HEK293 (cell line): Measurements from ENCODE around the gene UBE2C.

Experiments used
- MZF1 ChIP-seq: fragments of 450-650 bp; formaldehyde crosslinking; IDR thresholded peaks from 2 replicates; pipeline ENCODE4 v1.5.1; 2017; ENCODE audit warnings: missing biosample characterization, missing genetic modification characterization, borderline replicate concordance
- SCRT1 ChIP-seq: fragments of 450-650 bp; formaldehyde crosslinking; IDR thresholded peaks from 2 replicates; pipeline ENCODE4 v1.5.1; 2016; ENCODE audit warnings: missing biosample characterization, missing genetic modification characterization, borderline replicate concordance
- TCF7L2 ChIP-seq: IDR thresholded peaks from 2 replicates; pipeline ENCODE4 v1.6.1; 2011; ENCODE audit warnings: low read depth, mild to moderate bottlenecking, inconsistent platforms, low read length, moderate library complexity, borderline replicate concordance
- TSHZ1 ChIP-seq: fragments of 450-650 bp; formaldehyde crosslinking; IDR thresholded peaks from 2 replicates; pipeline ENCODE4 v1.5.1; 2016; ENCODE audit warnings: missing biosample characterization, missing genetic modification characterization, borderline replicate concordance
- ZNF362 ChIP-seq: fragments of 450-650 bp; formaldehyde crosslinking; IDR thresholded peaks from 2 replicates; pipeline ENCODE4 v1.5.1; 2016; ENCODE audit warnings: missing biosample characterization, missing genetic modification characterization
- ZNF792 ChIP-seq: fragments of 450-650 bp; formaldehyde crosslinking; IDR thresholded peaks from 2 replicates; pipeline ENCODE4 v1.5.1; 2016; ENCODE audit warnings: missing biosample characterization, missing genetic modification characterization
- TF ChIP-seq, protein P1 (sequence below): fragments of 450-650 bp; formaldehyde crosslinking; IDR thresholded peaks from 2 replicates; pipeline ENCODE4 v1.5.1; 2016; ENCODE audit warnings: missing biosample characterization, missing genetic modification characterization
- TF ChIP-seq, protein P2 (sequence below): fragments of 450-650 bp; formaldehyde crosslinking; IDR thresholded peaks from 2 replicates; pipeline ENCODE4 v1.5.0; 2017; ENCODE audit warnings: missing biosample characterization, missing genetic modification characterization, borderline replicate concordance

GRCh38 chr20:45780159-45780558 lies 32.3 kb upstream of the UBE2C start:
- TF ChIP-seq, protein P1, sequence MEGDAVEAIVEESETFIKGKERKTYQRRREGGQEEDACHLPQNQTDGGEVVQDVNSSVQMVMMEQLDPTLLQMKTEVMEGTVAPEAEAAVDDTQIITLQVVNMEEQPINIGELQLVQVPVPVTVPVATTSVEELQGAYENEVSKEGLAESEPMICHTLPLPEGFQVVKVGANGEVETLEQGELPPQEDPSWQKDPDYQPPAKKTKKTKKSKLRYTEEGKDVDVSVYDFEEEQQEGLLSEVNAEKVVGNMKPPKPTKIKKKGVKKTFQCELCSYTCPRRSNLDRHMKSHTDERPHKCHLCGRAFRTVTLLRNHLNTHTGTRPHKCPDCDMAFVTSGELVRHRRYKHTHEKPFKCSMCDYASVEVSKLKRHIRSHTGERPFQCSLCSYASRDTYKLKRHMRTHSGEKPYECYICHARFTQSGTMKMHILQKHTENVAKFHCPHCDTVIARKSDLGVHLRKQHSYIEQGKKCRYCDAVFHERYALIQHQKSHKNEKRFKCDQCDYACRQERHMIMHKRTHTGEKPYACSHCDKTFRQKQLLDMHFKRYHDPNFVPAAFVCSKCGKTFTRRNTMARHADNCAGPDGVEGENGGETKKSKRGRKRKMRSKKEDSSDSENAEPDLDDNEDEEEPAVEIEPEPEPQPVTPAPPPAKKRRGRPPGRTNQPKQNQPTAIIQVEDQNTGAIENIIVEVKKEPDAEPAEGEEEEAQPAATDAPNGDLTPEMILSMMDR (tag by site-specific recombination) = no peak
- TF ChIP-seq TSHZ1 (tag by site-specific recombination) (no peak), MZF1 (no peak), TCF7L2 (no peak), SCRT1 (no peak), ZNF362 (no peak), ZNF792 (tag by site-specific recombination) (no peak)
- TF ChIP-seq, protein P2, sequence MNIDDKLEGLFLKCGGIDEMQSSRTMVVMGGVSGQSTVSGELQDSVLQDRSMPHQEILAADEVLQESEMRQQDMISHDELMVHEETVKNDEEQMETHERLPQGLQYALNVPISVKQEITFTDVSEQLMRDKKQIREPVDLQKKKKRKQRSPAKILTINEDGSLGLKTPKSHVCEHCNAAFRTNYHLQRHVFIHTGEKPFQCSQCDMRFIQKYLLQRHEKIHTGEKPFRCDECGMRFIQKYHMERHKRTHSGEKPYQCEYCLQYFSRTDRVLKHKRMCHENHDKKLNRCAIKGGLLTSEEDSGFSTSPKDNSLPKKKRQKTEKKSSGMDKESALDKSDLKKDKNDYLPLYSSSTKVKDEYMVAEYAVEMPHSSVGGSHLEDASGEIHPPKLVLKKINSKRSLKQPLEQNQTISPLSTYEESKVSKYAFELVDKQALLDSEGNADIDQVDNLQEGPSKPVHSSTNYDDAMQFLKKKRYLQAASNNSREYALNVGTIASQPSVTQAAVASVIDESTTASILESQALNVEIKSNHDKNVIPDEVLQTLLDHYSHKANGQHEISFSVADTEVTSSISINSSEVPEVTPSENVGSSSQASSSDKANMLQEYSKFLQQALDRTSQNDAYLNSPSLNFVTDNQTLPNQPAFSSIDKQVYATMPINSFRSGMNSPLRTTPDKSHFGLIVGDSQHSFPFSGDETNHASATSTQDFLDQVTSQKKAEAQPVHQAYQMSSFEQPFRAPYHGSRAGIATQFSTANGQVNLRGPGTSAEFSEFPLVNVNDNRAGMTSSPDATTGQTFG (tag by site-specific recombination) = no peak
